ENCODE data around the gene TMC1. TPM values are rescaled to one million over a fixed set of nuclear protein-coding genes. Genes with fewer than 3 reads are reported as not detected.
"Not testable (repeated sequence)": the region's sequence is repeated elsewhere in the genome, so short reads cannot be mapped to it uniquely, and the experiment has no call there.

TMC1 gene
- not detected for total RNA-seq
- polyA plus RNA-seq = not detected

DNA sequence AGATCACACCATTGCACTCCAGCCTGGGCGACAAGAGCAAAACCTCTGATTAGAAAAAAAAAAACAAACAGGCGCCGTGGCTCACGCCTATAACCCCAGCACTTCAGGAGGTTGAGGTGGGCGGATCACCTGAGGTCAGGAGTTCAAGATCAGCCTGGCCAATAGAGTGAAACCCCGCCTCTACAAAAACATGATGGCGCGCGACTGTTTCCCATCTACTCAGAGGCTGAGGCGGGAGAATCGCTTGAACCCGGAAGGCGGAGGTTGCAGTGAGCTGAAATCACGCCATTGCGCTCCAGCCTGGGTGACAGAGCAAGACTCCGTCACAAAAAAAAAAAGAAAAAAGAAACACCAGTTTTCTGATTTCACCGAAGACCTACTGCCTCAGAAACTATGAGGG is at the start of gene TMC1:
Gene TMC1, plus strand, starts transcription at position 193 of the 400 bp plus-strand sequence. CDS start 127,041 bp downstream, outside the sequence.
- not testable (repeated sequence) for H3K9me3 Mint-ChIP-seq, H3K4me3 Mint-ChIP-seq

DNA sequence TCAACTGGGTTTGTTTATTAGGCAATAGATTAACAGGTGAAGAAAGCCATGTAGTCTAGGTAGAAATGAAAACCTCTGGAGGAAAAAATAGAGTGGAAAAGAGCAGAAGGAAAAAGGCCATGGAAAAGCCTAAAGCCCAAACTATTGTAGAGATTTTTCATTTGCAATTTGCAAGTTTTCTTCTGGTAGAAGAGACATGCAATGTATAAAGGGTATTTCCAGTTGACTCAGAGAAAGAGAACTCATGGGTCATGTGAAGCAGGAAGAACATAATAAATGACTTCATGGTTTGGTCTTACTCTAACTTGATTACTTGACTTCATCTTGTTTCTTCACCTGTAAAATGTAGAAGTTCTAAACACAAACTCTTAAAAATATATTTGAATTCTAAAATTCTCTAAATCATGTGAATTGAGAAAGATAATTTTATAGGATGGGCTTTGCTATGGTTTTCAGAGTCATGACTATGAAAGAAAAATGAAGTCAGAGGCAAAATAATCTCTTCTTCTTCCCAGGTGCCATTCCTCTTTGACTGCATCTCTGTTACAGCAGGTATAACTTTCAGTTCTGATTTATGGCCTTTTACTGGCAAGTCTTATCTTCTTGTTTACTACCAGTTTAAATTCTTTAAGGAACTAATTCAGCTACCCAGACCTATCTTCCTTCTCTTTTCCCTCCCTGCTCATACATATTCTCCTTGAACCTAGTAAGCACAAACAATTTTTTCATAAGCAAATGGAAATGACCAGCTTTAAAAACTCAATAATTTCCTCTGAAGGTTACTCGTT is 47.7 kb upstream of the TMC1 start:
- ChIA-PET CTCF (ENCODE audit: partially characterized antibody) (no interaction called here), POLR2A (ENCODE audit: partially characterized antibody) (interaction anchor here (1.1 kb wide), 1 partner anchor 109 kb away, joined by 3 read pairs; the partner anchor contains the start of gene ZFAND5)
- Histone ChIP-seq H3K27me3 (ENCODE audit: insufficient read depth, low read length) (no peaks in the 10 kb centered on the region), H3K4me3 (ENCODE audit: low read length in 2 of 2) (no peak overlapping the region), H3K9me3 (ENCODE audit: control insufficient read depth in 1 of 2, low read length in 2 of 2) (no peaks in the 10 kb centered on the region), H3K27ac (ENCODE audit: low read depth, low read length) (no peak overlapping the region), H3K4me1 (ENCODE audit: insufficient read depth, low read length) (peaks cover 16% of the 10 kb centered on the region), H3K36me3 (ENCODE audit: insufficient read depth, low read length) (no peaks in the 10 kb centered on the region)
- peak overlapping the region in 3 of 7 donors; percentile 8 to 48 (median 15) for H3K27ac Mint-ChIP-seq
- H3K4me1 Mint-ChIP-seq = peaks cover 10 to 24% (median 17%) of the 10 kb centered on the region in 4 donors
- no peaks in the 10 kb centered on the region for H3K27me3 Mint-ChIP-seq
- DNase-seq = no peak
- intact Hi-C loops (cut with micrococcal nuclease) = no loop called here
- no peaks in the 10 kb centered on the region for H3K36me3 Mint-ChIP-seq
- H3K4me3 Mint-ChIP-seq = no peak overlapping the region
- H3K9me3 Mint-ChIP-seq = no peaks in the 10 kb centered on the region

More for the DNA sequence above, at the start of gene TMC1:
- H3K27ac ChIP-seq (ENCODE audit: low read depth, low read length); H3K27me3 Mint-ChIP-seq; DNase-seq; CTCF ChIA-PET (ENCODE audit: partially characterized antibody); H3K36me3 ChIP-seq (ENCODE audit: insufficient read depth, low read length); H3K27me3 ChIP-seq (ENCODE audit: insufficient read depth, low read length); H3K36me3 Mint-ChIP-seq; POLR2A ChIA-PET (ENCODE audit: partially characterized antibody); H3K4me3 ChIP-seq (ENCODE audit: low read length in 2 of 2); H3K4me1 ChIP-seq (ENCODE audit: insufficient read depth, low read length); H3K9me3 ChIP-seq (ENCODE audit: control insufficient read depth in 1 of 2, low read length in 2 of 2): not testable (repeated sequence)
- peaks cover 2 to 18% (median 10%) of the 10 kb centered on the region in 4 donors for H3K4me1 Mint-ChIP-seq
- H3K27ac Mint-ChIP-seq = peak within 1 kb of the TSS in 2 of 7 donors; percentile 24 to 29
- intact Hi-C loops (cut with micrococcal nuclease) = loop anchor here (10.0 kb wide), 1 partner anchor 607 kb away; the partner anchor contains the start of genes ABHD17B and C9orf85

DNA sequence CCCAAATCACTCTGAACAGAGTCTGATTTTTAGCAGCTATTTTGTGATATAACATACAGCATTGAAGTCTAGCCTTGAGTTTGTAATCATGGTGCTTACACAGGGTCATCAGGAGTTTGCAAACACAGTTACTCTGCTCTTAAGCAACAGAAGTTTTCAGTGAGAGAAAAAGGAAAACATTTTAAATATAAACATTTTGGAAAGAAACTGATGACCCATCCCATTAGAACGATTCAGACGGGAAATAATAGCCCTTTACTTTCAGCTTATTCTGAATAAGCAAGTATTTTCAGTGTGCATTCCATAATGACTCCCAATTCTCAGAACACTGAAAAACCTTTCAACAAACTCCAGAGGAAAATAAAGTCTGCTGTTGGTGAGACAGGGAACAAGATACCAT is 46.7 kb upstream of the TMC1 start:
- Histone ChIP-seq H3K27me3 (ENCODE audit: insufficient read depth, low read length) (no peaks in the 10 kb centered on the region), H3K9me3 (ENCODE audit: control insufficient read depth in 1 of 2, low read length in 2 of 2) (no peaks in the 10 kb centered on the region), H3K36me3 (ENCODE audit: insufficient read depth, low read length) (no peaks in the 10 kb centered on the region), H3K4me3 (ENCODE audit: low read length in 2 of 2) (no peak overlapping the region), H3K4me1 (ENCODE audit: insufficient read depth, low read length) (peaks cover 16% of the 10 kb centered on the region), H3K27ac (ENCODE audit: low read depth, low read length) (no peak overlapping the region)
- Mint-ChIP-seq H3K36me3 (no peaks in the 10 kb centered on the region), H3K27ac (no peak overlapping the region), H3K9me3 (no peaks in the 10 kb centered on the region), H3K27me3 (no peaks in the 10 kb centered on the region), H3K4me1 (peaks cover 12 to 34% (median 18%) of the 10 kb centered on the region in 4 donors), H3K4me3 (no peak overlapping the region)
- ChIA-PET POLR2A (ENCODE audit: partially characterized antibody) (interaction anchor here (1.1 kb wide), 1 partner anchor 110 kb away, joined by 3 read pairs; the partner anchor contains the start of gene ZFAND5), CTCF (ENCODE audit: partially characterized antibody) (interaction anchor here (1.3 kb wide), 1 partner anchor 30 kb away, joined by 3 read pairs; no protein-coding TSS in a partner anchor)
- no peak for DNase-seq
- intact Hi-C loops (cut with micrococcal nuclease) = loop anchor here (5.0 kb wide), 1 partner anchor 32 kb away; no protein-coding TSS in a partner anchor

DNA sequence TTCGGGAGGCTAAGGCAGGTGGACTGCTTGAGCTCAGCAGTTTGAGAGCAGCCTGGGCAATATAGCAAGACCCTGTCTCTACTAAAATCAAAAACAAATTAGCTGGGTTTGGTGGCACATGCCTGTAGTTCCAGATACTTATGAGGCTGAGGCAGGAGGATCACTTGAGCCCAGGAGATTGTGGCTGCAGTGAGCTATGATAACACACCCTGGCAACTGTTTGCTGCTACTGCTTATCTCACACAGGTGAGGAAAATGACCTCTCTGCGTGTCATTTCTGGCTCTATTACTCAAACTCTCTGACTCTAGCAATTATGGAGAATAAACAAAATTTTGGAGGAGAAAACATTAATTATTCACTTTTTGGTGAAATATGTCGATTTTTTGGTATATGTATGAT is 45.3 kb upstream of the TMC1 start:
- intact Hi-C loops (cut with micrococcal nuclease) = loop anchor here (2.0 to 5.0 kb wide), 2 partner anchors 34 to 51 kb away; no protein-coding TSS in a partner anchor
- no peak overlapping the region for H3K4me3 ChIP-seq (ENCODE audit: low read length in 2 of 2)
- Mint-ChIP-seq H3K27ac (peak overlapping the region in 1 of 7 donors; percentile 11), H3K4me3 (no peak overlapping the region), H3K9me3 (no peaks in the 10 kb centered on the region), H3K4me1 (peaks cover 12 to 35% (median 18%) of the 10 kb centered on the region in 4 donors), H3K36me3 (no peaks in the 10 kb centered on the region), H3K27me3 (no peaks in the 10 kb centered on the region)
- H3K27me3 ChIP-seq (ENCODE audit: insufficient read depth, low read length) = no peaks in the 10 kb centered on the region
- POLR2A ChIA-PET (ENCODE audit: partially characterized antibody) = no interaction called here
- DNase-seq = no peak
- H3K4me1 ChIP-seq (ENCODE audit: insufficient read depth, low read length) = peaks cover 16% of the 10 kb centered on the region
- no peak overlapping the region for H3K27ac ChIP-seq (ENCODE audit: low read depth, low read length)
- H3K36me3 ChIP-seq (ENCODE audit: insufficient read depth, low read length) = no peaks in the 10 kb centered on the region
- no peaks in the 10 kb centered on the region for H3K9me3 ChIP-seq (ENCODE audit: control insufficient read depth in 1 of 2, low read length in 2 of 2)
- CTCF ChIA-PET (ENCODE audit: partially characterized antibody) = interaction anchor here (0.8 to 1.3 kb wide), 2 partner anchors 31 to 195 kb away, joined by 3 read pairs; no protein-coding TSS in a partner anchor

- H3K9me3 Mint-ChIP-seq = no peaks in the 10 kb centered on the region
- Histone ChIP-seq H3K9me3 (ENCODE audit: control insufficient read depth in 1 of 2, low read length in 2 of 2) (no peaks in the 10 kb centered on the region), H3K27me3 (ENCODE audit: insufficient read depth, low read length) (no peaks in the 10 kb centered on the region), H3K4me3 (ENCODE audit: low read length in 2 of 2) (no peak overlapping the region), H3K36me3 (ENCODE audit: insufficient read depth, low read length) (no peaks in the 10 kb centered on the region), H3K4me1 (ENCODE audit: insufficient read depth, low read length) (peaks cover 16% of the 10 kb centered on the region), H3K27ac (ENCODE audit: low read depth, low read length) (no peak overlapping the region)
- H3K36me3 Mint-ChIP-seq = no peaks in the 10 kb centered on the region
- no peak overlapping the region for H3K27ac Mint-ChIP-seq
- intact Hi-C loops (cut with micrococcal nuclease) = loop anchor here (1.0 to 5.0 kb wide), 3 partner anchors 18 to 50 kb away; no protein-coding TSS in a partner anchor
- CTCF ChIA-PET (ENCODE audit: partially characterized antibody) = interaction anchor here (0.8 kb wide), 1 partner anchor 195 kb away, joined by 3 read pairs; no protein-coding TSS in a partner anchor
- peak in 2 of 5 donors; percentile 1 to 60 for DNase-seq
- POLR2A ChIA-PET (ENCODE audit: partially characterized antibody) = no interaction called here
- no peaks in the 10 kb centered on the region for H3K27me3 Mint-ChIP-seq
- peaks cover 12 to 35% (median 18%) of the 10 kb centered on the region in 4 donors for H3K4me1 Mint-ChIP-seq
- H3K4me3 Mint-ChIP-seq = peak overlapping the region in 1 of 8 donors; percentile 12
Observed at GRCh38 chr9:72476617-72477437, 44.6 kb upstream of the TMC1 start.

GRCh38 chr9:72477930-72478518 is 43.4 kb upstream of the TMC1 start:
- H3K36me3 Mint-ChIP-seq = no peaks in the 10 kb centered on the region
- H3K4me1 Mint-ChIP-seq = peaks cover 12 to 34% (median 17%) of the 10 kb centered on the region in 4 donors
- H3K27me3 ChIP-seq (ENCODE audit: insufficient read depth, low read length) = no peaks in the 10 kb centered on the region
- no peak overlapping the region for H3K4me3 ChIP-seq (ENCODE audit: low read length in 2 of 2)
- peaks cover 16% of the 10 kb centered on the region for H3K4me1 ChIP-seq (ENCODE audit: insufficient read depth, low read length)
- H3K27ac ChIP-seq (ENCODE audit: low read depth, low read length) = no peak overlapping the region
- peak overlapping the region in 4 of 7 donors; percentile 0 to 30 (median 11) for H3K27ac Mint-ChIP-seq
- intact Hi-C loops (cut with micrococcal nuclease) = loop anchor here (1.0 to 5.0 kb wide), 3 partner anchors 19 to 49 kb away; no protein-coding TSS in a partner anchor
- no peaks in the 10 kb centered on the region for H3K36me3 ChIP-seq (ENCODE audit: insufficient read depth, low read length)
- peak overlapping the region in 3 of 8 donors; percentile 10 to 40 (median 11) for H3K4me3 Mint-ChIP-seq
- ChIA-PET CTCF (ENCODE audit: partially characterized antibody) (no interaction called here), POLR2A (ENCODE audit: partially characterized antibody) (interaction anchor here (0.7 kb wide), 1 partner anchor 18 kb away, joined by 3 read pairs; no protein-coding TSS in a partner anchor)
- DNase-seq = no peak
- H3K27me3 Mint-ChIP-seq = no peaks in the 10 kb centered on the region
- H3K9me3 ChIP-seq (ENCODE audit: control insufficient read depth in 1 of 2, low read length in 2 of 2) = no peaks in the 10 kb centered on the region
- H3K9me3 Mint-ChIP-seq = no peaks in the 10 kb centered on the region

All from CD4-positive, alpha-beta memory T cell (primary cell).